Prostate gland (tissue), 2 donors: ENCODE measurements around the gene FGF1.

ENCODE experiments used
- CTCF ChIP-seq, 4 experiments: fragments of 200-600 bp in 2 of 4; fragments of 450-650 bp in 2 of 4; sonication (generic) in 2 of 4; IDR thresholded peaks; 1 replicate in 3 of 4; 2 replicates in 1 of 4; pipeline ENCODE4 v1.5.1; 2016 to 2019; ENCODE audit warnings: antibody characterized with exemption in 4 of 4, mild to moderate bottlenecking in 2 of 4, moderate library complexity in 2 of 4
- POLR2A ChIP-seq: fragments of 450-650 bp; IDR thresholded peaks from one replicate; pipeline ENCODE4 v1.6.1; 2016; ENCODE audit warnings: antibody characterized with exemption, mild to moderate bottlenecking
- POLR2AphosphoS5 ChIP-seq: sonication (generic); formaldehyde crosslinking; IDR thresholded peaks from one replicate; pipeline ENCODE4 v1.6.1; 2017; ENCODE audit warnings: antibody characterized with exemption

- TF ChIP-seq CTCF (IDR thresholded peaks at IDR 0.05) (no peak), POLR2A (no peak), POLR2AphosphoS5 (no peak)
Measured at GRCh38 chr5:142598338-142598700, 87.6 kb downstream of the FGF1 start.
